NCI-H2227 treated with DMSO at 0.1 percent for 48 hours (cell line): ENCODE measurements around the gene HEATR5B.

ENCODE experiments used
- DNase-seq: peaks from one replicate; lab custom pipeline; 2025; lab: John Stamatoyannopoulos, UW

HEATR5B gene

DNA sequence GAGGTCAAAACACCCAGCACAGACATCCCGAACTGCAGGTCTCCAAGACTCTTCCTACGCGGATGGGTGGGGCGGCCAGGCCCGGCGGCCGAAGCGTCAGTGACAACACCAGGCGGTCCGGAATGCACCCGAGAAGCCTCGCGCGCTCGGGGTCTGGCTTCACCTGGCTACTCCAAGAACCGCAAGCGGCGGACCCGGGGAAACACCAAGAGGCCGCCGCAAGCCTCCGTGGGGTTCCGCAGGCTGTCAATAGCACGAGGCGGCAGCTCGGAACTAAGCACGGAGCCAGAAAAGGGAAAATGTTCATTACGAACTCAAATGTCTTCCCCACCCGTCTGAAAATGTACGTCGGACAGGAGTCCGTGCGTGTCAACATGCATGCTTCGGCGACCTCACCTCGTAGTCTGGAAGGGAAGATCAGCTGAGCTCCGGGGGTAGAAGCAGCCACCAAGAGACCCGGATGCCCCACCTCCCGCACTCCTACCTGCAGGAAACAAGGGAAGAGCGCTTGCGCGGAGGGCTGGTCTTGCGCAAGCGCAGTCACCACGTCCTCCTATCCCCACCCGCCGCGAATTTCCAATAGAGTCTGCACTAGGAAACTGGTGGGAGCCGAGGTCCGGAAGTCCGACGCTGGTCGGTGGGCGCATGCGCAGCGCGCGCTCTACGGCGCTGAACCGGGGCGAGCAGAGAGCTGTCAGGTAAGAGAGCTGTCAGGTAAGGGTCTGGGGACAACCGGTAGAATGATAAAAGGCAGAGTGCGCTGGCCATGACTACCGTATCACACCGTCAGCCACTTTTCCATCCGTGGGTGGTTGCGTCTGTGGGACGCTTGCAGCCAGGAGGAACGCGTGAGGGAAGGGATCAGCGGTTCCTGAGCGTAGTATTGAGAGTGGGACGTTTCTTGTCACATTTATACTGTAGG, at the start of gene HEATR5B, which contains the start of gene GPATCH11:
Gene HEATR5B, minus strand, starts transcription at position 500 of the 922 bp plus-strand sequence. CDS start 958 bp downstream, outside the sequence.
Gene GPATCH11, plus strand, starts transcription at position 646 of the 922 bp plus-strand sequence. CDS start 3,864 bp downstream, outside the sequence.
- DNase-seq: peak; percentile 99

DNA sequence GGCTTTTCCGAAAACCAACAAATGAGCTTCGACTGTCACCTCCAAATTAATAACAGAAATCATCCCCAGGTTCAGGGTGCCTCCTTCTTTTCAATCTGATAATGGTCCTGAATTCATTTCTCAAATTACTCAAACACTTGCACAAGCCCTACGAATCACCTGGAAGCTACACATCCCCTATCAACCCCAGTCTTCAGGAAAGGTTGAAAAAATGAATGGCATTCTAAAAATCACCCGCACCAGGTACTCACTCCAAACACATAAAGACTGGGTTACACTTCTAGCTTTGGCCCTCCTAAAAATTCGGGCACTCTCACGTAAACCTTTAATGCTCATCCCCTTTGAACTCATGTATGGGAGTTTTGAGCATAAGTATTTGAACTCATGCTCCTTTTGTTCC, 48.7 kb upstream of the HEATR5B start:
- no peak for DNase-seq

DNA sequence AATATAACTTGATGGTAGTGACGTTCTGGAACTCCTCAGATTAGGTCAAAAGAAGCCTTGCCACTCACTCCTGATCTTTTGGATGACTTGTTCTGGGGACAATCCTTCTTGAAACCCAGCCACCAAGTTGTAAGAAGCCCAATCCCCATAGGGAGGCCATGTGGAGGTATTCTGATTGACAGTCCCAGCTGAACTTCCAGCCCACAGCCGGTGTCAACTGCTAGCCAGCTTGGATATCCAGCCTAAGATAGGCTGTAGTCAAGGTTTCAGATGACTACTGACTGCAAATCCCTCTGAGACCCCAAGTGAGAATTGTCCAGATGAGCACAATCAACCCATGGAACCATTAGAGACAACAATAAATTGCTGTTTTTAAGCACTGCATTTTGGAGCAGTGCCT, 41.2 kb upstream of the HEATR5B start:
- DNase-seq: no peak

DNA sequence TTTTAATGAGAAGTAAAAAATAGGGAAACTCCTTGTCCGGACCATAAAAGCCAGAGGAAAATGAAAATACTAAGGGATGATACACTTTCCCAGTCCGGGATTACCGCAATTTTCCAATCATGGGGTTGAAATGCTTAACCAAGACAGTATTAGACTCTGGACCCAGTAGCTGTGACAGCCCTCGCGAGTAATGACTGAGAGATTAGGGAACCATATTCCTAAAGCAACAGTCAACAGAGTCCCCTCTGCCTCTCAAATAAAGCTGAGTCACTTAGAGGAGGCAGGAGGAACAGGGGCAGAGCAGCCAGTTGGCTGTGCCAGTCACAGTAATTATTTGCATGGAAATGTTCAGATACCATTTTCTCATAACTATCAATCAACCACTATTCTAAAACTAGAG, 35.0 kb upstream of the HEATR5B start:
- DNase-seq: no peak

DNA sequence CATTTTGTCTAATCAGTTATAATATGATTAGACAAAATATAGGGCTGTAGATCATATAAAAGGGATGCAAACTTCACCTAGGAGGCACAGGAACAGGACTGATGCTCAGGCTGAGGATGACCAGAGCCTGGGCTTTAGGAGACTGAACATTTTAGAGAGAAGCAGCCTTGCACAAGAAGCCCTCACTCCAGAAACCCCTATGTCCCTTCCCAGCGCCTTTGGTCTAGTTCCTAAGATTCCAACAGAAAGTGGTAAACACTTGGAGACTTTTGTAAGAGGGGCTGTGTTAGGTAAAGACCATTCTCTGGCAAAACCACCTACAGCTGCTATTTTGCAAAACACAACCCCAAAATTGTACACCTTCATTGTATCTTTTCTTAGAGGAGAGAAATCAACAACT, 33.4 kb upstream of the HEATR5B start:
- no peak for DNase-seq

DNA sequence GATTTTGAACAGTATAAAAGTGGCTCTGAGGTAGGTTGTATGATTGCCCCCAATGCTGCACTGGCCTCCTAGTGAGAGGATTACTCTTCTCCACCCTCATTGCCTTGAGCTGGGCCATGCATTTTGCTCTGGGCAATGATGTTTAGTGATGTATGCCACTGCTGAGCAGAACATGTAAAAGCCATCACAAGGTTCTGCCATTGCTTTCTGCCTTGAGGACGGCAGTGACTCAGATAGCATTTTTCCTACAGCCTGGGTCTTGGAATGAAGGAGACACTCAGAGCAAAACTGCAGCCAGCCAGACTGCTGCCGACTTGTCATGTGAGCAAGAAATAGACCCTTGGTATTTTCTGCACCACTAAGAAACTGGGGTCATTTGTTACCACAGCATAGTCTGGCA, 27.8 kb upstream of the HEATR5B start:
- no peak for DNase-seq

DNA sequence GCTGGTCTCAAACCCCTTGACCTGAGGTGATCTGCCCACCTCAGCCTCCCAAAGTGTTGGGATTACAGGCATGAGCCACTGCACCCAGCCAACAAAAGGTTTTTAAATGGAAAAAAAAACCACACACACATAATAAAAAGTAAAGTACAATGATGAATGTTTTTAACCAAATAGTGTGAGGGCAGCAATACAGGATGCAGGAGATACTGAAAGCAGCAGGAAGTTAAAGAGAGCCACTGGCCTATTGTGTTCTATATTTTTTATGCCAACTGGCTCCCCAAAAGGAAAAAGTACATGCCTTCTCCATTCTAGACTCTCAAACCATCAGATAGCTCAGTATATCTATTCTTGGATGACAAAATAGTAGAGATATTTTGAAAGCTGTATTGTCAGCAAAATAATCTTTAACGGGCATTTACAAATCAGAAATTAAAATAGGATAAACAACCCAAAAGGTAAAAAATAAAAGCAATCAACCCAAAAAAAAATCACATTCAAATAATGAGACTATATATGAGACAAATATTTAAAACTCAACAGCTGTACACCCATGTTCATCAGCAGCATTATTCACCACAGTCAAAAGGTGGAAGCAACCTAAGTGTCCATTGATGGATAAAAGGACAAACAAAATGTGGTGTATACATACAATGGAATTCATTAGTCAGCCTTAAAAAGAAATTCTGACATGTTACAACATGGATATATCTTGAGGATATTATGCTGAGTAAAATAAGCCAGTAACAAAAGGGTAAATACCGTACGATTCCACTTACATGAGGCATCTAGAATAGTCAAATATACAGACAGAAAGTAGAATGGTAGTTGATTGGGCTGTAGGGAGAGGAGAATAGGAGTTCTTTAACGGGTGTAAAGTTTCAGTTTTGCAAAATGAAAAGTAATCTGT, 26.4 kb upstream of the HEATR5B start:
- no peak for DNase-seq

DNA sequence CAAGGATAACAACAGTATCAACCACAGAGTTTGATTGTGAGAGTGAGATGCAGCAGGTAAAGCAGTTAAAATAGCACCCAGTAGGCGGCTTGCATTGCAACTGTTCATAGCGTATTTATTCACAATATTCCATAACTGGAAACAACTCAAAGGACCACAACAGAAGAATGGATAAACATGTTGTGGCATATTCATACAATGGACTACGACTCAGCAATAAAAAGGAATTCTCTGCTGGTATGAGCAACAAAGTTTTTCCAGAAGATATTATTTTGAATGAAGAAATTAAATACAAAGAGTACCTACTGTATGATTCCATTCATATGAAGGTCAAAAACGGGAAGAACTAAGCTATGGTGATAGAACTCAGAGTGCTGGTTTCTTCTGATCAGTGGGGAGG, 25.4 kb upstream of the HEATR5B start:
- DNase-seq: no peak

DNA sequence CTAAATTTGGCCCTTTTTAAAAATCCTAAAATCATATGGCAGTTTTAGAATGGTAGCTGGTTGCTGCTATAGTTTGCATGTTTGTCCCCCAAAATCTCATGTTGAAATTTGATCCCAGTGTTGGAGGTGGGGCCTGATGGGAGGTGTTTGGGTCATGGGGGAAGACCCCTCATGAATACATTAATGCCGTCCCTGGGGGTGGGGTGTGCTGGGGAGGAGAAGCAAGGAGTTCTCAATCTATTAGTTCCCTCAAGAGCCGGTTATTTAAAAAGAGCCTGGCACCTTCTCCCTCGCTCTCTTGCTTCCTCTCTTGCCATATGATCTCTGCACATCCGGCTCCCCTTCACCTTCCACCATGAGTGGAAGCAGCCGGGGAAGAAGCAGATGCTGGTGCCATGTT, 21.0 kb upstream of the HEATR5B start:
- DNase-seq: no peak

DNA sequence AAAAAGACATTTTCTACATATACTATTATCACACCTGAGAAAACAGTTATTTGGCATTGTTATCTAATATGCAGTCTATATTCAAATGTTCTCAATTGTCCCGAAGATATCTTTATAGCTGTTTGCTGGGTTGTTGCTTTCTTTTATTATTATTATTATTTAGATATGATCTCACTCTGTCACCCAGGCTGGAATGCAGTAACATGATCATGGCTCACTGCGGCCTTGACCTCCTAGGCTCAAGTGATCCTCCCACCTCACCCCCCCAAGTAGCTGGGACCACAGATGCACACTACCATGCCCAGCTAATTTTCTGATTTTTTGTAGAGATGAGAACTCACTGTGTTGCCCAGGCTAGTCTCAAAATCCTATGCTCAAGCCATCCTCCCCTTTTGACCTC, 20.0 kb upstream of the HEATR5B start:
- no peak for DNase-seq

DNA sequence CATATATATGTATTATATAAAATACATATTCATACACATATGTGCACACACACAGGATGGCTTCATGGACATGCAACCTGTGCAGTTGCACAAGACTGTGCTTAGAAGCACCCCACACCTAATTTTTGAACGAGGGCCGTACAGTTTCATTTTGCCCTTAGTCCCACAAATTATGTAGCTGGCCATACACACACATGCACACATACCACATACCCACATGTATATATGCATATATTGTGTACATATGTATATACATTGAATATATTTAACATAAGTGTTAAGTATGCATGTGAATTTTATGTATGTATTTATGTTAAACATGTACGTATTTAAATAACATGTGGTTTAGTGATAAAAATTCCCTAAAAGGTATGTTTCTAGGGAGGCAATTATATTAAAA, 18.4 kb upstream of the HEATR5B start:
- no peak for DNase-seq

DNA sequence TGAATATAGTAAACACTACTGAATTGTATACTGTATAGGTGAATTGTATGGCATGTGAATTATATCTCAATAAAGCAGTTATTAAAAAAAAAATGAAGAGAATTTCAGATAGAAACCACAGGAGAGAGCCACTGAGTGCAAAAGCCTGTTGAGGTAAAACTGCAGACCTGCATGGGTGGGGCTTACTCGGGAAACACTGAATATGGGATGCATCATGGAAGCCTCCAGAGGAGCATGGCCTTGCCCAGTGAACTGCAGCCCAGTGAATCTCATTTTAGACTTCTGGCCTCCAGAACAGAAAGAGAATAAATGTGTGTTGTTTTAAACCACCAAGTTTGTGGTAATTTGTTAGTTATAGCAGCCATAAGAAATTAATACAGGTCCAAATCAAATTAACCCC, 15.9 kb upstream of the HEATR5B start:
- no peak for DNase-seq

DNA sequence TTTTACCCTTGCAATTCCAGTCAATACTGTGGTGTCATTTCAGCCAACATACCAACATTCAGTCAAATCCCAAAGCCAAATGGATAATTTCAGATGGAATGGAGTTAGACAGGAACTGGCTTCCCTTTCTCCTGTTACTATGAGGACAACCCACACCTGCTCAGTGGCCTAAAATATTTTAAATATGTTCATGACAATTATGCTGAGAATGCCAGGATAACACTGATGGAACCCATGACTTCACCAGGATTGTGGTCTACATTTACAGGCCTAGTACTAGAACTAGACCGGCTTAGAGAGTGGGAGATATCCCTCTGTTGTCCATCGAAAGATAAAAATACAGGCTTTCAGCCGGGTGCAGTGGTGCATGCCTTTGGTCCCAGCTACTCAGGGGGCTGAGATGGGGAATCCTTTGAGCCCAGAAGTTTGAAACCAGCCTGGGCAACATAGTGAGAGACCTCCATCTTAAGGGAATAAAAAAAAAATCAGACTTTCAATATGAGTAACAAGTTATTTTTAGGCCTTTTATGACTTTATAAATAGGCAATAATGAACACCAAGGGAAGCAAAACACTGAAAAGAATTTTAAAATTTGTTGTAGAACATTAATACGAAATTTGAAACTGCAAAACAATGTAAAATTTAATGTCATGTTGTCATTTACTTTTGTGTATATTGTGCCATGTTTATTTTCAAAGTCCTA, 14.4 kb upstream of the HEATR5B start:
- DNase-seq: no peak

DNA sequence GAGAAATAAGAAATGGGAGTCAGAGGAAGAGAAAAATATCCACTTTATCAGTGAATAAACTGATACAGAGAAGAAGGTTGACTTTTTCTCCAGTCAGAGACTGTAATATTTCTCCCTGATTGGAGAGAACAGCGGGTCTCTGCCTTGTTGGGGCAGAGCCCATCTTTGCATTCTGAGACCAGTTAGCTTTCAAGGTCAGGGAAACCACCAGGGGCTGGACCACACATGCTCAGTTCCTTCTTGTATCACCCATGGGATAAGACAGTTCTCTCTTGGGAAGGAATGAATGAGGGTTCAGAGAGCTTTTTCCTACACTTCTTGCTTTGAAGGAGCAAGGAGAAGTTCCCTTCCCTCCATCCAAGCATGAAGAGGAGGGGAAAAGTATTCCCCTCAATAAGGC, 12.4 kb upstream of the HEATR5B start:
- no peak for DNase-seq

DNA sequence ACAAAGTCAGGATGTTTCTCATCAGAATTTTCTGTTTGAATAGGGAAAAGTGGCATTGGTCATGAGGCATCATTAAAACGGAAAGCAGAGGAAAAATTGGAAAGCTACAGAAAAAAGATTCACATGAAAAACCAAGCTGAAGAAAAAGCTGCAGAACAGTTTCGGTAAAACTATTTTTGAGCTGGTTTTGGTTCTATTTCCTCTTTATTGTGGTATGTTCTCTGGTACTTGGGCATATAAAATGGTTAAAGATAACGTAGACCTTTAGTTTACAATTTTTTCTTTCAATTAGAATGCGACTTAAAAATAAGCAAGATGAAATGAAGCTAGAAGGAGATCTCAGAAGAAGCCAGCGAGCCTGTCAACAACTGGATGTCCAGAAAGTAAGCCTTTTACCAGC, 7.7 kb upstream of the HEATR5B start:
- no peak for DNase-seq

DNA sequence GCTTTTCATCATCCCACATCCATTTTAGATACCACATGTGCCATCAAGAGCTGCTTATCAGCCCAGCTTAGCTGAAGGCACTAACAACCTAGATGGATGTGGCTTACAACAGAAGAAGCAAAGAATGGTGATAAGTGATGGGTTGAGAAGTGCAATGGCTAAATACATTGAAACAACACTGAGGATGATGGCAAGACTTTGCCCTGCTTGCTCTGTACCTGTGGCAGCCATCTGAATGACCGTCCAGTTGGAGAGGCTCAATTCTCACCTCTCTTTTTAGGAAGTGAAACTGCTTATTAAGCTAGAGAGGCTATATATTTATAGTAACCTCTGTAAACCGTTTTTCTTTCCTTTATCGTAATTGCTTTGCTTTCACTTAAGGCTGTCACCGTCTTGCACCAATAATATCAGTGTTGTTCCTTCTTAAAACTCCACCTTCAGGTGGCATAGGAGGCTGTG, 5.9 kb upstream of the HEATR5B start:
- DNase-seq: no peak

DNA sequence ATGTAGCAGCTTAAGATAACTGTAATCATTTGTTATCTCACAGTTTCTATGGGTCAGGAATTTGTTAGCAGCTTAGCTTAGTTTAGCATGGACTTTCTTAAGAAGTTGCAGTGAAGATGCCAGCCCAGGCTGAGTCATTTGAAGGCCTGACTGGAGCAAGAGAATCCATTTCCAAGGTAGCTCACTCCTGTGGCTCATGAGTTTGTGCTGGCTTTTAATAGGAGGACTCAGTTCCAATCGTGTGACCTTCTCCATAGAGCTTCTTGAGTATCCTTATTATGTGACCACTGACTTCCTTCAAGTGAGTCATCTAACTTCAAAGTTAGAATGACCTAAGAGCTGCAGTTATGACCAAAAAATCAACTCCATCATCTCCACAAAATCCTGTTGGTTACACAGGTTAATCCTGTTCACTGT, 1.6 kb upstream of the HEATR5B start:
- DNase-seq: no peak

DNA sequence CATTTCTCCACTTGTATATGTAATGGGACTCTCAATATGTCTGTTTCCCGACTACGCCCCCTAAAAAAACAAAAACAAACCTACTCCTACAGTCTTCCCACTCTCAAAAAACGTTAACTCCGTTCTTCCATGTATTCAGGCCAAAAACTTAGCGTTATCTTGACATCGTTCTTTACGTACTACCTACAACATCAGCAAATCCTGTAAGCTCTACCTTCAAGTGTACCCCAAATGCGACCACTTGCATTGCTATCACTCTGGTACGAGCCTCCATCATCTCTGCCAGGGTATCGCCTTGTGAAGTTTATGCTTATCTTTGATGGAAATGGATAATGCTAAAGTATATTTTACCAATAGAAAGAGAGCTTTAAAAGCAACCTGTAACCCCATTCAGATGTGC, 625 bp upstream of the HEATR5B start:
- no peak for DNase-seq

DNA sequence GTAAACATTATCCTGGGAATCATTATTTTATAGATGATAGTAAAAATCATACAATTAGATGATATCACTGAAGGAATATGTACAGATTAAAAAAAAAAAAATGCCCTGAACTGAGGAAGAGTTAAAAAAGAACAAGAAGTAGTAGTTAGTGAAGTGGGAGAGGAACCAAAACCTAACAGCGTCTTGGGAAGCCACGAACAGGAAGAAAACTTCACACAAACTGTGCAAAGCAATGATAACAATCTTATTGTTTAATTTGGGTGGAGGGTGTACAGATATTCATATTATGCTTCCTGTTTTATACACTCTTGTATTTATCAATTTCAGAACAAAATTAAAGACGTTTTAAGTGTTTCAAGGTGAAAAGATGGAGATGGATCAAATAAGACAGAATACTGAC, 3.5 kb downstream of the HEATR5B start:
- no peak for DNase-seq

DNA sequence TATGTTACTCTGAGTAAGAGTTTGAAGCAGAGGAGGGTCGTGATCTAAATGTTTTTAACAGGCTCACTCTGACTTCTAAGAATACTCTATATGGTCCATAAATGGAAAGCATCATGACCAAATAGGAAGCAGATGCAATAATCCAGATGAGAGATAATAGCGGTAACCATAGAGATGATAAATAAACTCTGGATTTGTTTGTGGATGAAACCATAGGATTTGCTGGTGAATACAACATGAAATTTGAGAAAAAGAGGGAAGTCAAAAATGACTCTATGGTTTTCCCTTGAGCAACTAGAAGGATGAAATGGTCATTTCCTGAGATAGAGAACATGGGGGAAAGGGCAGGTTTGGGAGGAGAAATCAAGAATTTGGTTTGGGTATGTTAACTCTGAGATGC, 3.9 kb downstream of the HEATR5B start:
- no peak for DNase-seq

DNA sequence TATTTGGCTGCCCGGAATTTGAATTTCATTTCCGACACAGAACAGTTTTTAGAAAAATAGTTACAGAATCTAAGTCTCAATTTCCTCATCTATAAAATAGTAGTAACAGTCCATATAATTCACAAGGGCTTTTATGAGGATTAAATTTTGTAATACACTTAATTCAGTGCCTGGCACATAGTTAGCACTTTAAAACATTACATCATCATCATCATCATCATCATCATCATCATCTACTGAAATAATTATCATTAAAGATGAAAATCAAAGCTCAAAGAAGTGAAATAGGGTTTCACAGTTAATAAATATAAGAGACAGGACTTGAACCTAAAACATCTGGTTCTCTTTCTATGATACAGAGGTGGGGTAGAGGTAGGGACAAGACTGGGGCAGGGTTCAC, 13.2 kb downstream of the HEATR5B start:
- DNase-seq: no peak

DNA sequence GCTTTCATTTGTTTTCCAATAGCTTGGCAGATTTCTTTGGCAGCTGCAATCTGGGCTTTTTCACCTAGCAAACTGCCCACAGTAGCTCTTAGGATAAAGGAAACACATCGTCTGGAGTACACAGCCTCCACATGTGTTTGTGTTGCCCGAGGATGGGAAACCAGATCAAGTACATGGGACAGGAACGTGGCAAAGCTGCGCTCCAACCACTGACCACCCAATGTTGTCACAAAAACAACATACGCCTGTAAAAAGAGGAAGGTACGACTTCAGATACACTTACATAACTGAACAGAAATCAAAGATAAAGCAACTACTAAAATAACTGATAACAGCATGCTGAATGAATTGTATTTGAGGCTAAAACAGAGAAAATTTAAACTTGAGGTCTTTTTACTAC, 15.5 kb downstream of the HEATR5B start:
- no peak for DNase-seq
